Measurements from ENCODE around the gene STT3A. TPM values are rescaled to one million over a fixed set of nuclear protein-coding genes. Genes with fewer than 3 reads are reported as not detected.

Gene STT3A
- total and polyA plus RNA-seq, 2 of the 13 experiments (the other 11 are each of a cell fraction or from before 2014, with no cell fraction given), result 229 to 319 TPM

GRCh38 chr11:125587480-125587879, 5.2 kb upstream of the STT3A start:
- no peak for FAIRE-seq
- no peaks in the 10 kb centered on the region; a peak in 1 of 5 replicates for H3K27me3 ChIP-seq (ENCODE audit: control insufficient read depth in 1 of 2, insufficient read depth in 2 of 2, low read length in 2 of 2)

GRCh38 chr11:125588505-125588904, 4.1 kb upstream of the STT3A start:
- Histone ChIP-seq H3K79me2 (ENCODE audit: insufficient read depth, low read length) (peaks cover 14% of the 10 kb centered on the region), H3K4me1 (ENCODE audit: insufficient read depth, low read length) (peaks cover 10% of the 10 kb centered on the region; the same call in 1 of the 2 replicates), H4K20me1 (ENCODE audit: insufficient read depth, low read length) (no peaks in the 10 kb centered on the region), H3K9me3 (ENCODE audit: low read length) (no peaks in the 10 kb centered on the region), H3K4me2 (ENCODE audit: low read depth, low read length) (no peak overlapping the region), H3K27me3 (ENCODE audit: control insufficient read depth in 1 of 2, insufficient read depth in 2 of 2, low read length in 2 of 2) (no peaks in the 10 kb centered on the region; a peak in 1 of 5 replicates), H3K4me3 (replicated peaks in 1 of 3; ENCODE audit: insufficient read depth in 1 of 3, low read depth in 2 of 3, low read length in 3 of 3) (no peak overlapping the region), H3K27ac (ENCODE audit: extremely low read length, insufficient read depth, low read length) (no peak overlapping the region), H3K9ac (ENCODE audit: insufficient read depth, low read depth, low read length) (no peak overlapping the region), H2AFZ (ENCODE audit: low read length) (no peak overlapping the region), H3K36me3 (replicated peaks in 1 of 2; ENCODE audit: control insufficient read depth in 1 of 2, insufficient read depth in 2 of 2, low read length in 2 of 2) (peaks cover 0 to 5% of the 10 kb centered on the region in 2 experiments; a peak in 2 of 5 replicates)
- CTCF ChIA-PET (ENCODE audit: low intra/inter-chr PET ratio, low total read pairs), result no interaction called here
- in situ Hi-C loops (cut with HindIII; ENCODE audit: extremely low pct_ligation_motif_present, low pct_unique_long_range_greater_than_20kb), result no loop called here
- FAIRE-seq (no peak), DNase-seq (ENCODE audit: low spot score) (no peak), ATAC-seq (no peak)
- POLR2A ChIA-PET, result no interaction called here
- BruUV-seq (replicated peaks), result no TSS peak
- intact Hi-C loops (cut with micrococcal nuclease; ENCODE audit: unreplicated experiment), result no loop called here
- 76% methylated on average over 3 of the region's 3 CpGs for WGBS (ENCODE audit: low lambda C conversion rate)
- no peak for TF ChIP-seq WIZ (CRISPR knock-in tag; IDR thresholded peaks at IDR 0.05)
- TF ChIP-seq KLF11 (CRISPR knock-in tag; IDR thresholded peaks at IDR 0.05), result no peak
- no peak for TF ChIP-seq AGO1 (IDR thresholded peaks at IDR 0.05; ENCODE audit: low read depth, low read length, poor library complexity, severe bottlenecking)
- TF ChIP-seq ZNF17 (CRISPR knock-in tag; IDR thresholded peaks at IDR 0.05), result no peak
- no peak for TF ChIP-seq ZFP91 (CRISPR knock-in tag; IDR thresholded peaks at IDR 0.05; ENCODE audit: borderline replicate concordance)
- no peak for TF ChIP-seq ATF7 (IDR thresholded peaks at IDR 0.05)
- TF ChIP-seq ATF7 (CRISPR knock-in tag; IDR thresholded peaks at IDR 0.05), result no peak
- no peak for TF ChIP-seq ZNF451 (CRISPR knock-in tag; IDR thresholded peaks at IDR 0.05)
- no peak for TF ChIP-seq NCOA1 (CRISPR knock-in tag; IDR thresholded peaks at IDR 0.05)
- TF ChIP-seq ZFY (CRISPR knock-in tag; IDR thresholded peaks at IDR 0.05), result no peak
- no peak for TF ChIP-seq NFKBIZ (CRISPR knock-in tag; IDR thresholded peaks at IDR 0.05)

More at GRCh38 chr11:125587480-125587879, 5.2 kb upstream of the STT3A start:
- intact Hi-C loops (cut with micrococcal nuclease; ENCODE audit: unreplicated experiment), result no loop called here
- in situ Hi-C loops (cut with HindIII; ENCODE audit: extremely low pct_ligation_motif_present, low pct_unique_long_range_greater_than_20kb), result no loop called here
- ChIA-PET POLR2A (interaction anchor here (1.2 kb wide), 1 partner anchor 12 kb away, joined by 4 read pairs; no protein-coding TSS in a partner anchor), CTCF (ENCODE audit: low intra/inter-chr PET ratio, low total read pairs) (no interaction called here)
- no TSS peak for BruUV-seq (replicated peaks)
- no peak overlapping the region for H3K27ac ChIP-seq (ENCODE audit: extremely low read length, insufficient read depth, low read length)
- peaks cover 10% of the 10 kb centered on the region; the same call in 1 of the 2 replicates for H3K4me1 ChIP-seq (ENCODE audit: insufficient read depth, low read length)
- TF ChIP-seq SOX5 (CRISPR knock-in tag; IDR thresholded peaks at IDR 0.05; ENCODE audit: borderline replicate concordance), result no peak
- no peak for TF ChIP-seq TOE1 (CRISPR knock-in tag; IDR thresholded peaks at IDR 0.05)
- TF ChIP-seq FLYWCH1 (CRISPR knock-in tag; IDR thresholded peaks at IDR 0.05), result no peak
- TF ChIP-seq SIX1 (CRISPR knock-in tag; IDR thresholded peaks at IDR 0.05; ENCODE audit: borderline replicate concordance), result no peak
- TF ChIP-seq ZNF225 (CRISPR knock-in tag; IDR thresholded peaks at IDR 0.05), result no peak
- no peak for TF ChIP-seq ELF4 (CRISPR knock-in tag; IDR thresholded peaks at IDR 0.05; ENCODE audit: borderline replicate concordance)
- TF ChIP-seq MAFK (conservative IDR thresholded peaks at IDR 0.05 in 1 of 2, IDR thresholded peaks at IDR 0.05 in 1 of 2; ENCODE audit: low read length in 2 of 2), result peak; percentile 43 to 70
- TF ChIP-seq MAFF (IDR thresholded peaks at IDR 0.05; ENCODE audit: low read depth, low read length), result peak; percentile 37
- DNase-seq (ENCODE audit: low spot score) (no peak), ATAC-seq (no peak)
- no peak overlapping the region for H2AFZ ChIP-seq (ENCODE audit: low read length)
- H4K20me1 ChIP-seq (ENCODE audit: insufficient read depth, low read length), result no peaks in the 10 kb centered on the region
- WGBS (ENCODE audit: low lambda C conversion rate), result 94% methylated on average over 1 of the region's 1 CpG
- H3K36me3 ChIP-seq (replicated peaks in 1 of 2; ENCODE audit: control insufficient read depth in 1 of 2, insufficient read depth in 2 of 2, low read length in 2 of 2), result peaks cover 0 to 14% of the 10 kb centered on the region in 2 experiments; a peak in 4 of 5 replicates
- H3K9ac ChIP-seq (ENCODE audit: insufficient read depth, low read depth, low read length), result no peak overlapping the region
- peaks cover 8% of the 10 kb centered on the region for H3K79me2 ChIP-seq (ENCODE audit: insufficient read depth, low read length)
- no peak overlapping the region for H3K4me3 ChIP-seq (replicated peaks in 1 of 3; ENCODE audit: insufficient read depth in 1 of 3, low read depth in 2 of 3, low read length in 3 of 3)
- no peaks in the 10 kb centered on the region for H3K9me3 ChIP-seq (ENCODE audit: low read length)
- no peak overlapping the region for H3K4me2 ChIP-seq (ENCODE audit: low read depth, low read length)
